Hepatocyte (in vitro differentiated cells): ENCODE results near the gene AOX1. TPM values are rescaled to one million over a fixed set of nuclear protein-coding genes. Genes with fewer than 3 reads are reported as not detected.

Experiments
- DNase-seq: peaks from one replicate; pipeline ENCODE4 v3.0.0-alpha.2; 2016; ENCODE audit warnings: low spot score
- H2AFZ ChIP-seq: fragments of 200-600 bp; sonication (generic); 2 replicates; pipeline ENCODE4 v1.6.0; 2016; ENCODE audit warnings: antibody characterized with exemption, mild to moderate bottlenecking
- H3K27ac ChIP-seq: fragments of 200-600 bp; sonication (generic); 2 replicates; pipeline ENCODE4 v1.5.1; 2016; ENCODE audit warnings: mild to moderate bottlenecking
- H3K27me3 ChIP-seq: fragments of 200-600 bp; sonication (generic); 2 replicates; pipeline ENCODE4 v1.6.1; 2016
- H3K36me3 ChIP-seq: fragments of 200-600 bp; sonication (generic); replicated peaks from 2 replicates; pipeline ENCODE4 v1.5.1; 2016; ENCODE audit warnings: low read depth; ENCODE audit not compliant: insufficient read depth
- H3K4me1 ChIP-seq: fragments of 200-600 bp; sonication (generic); 2 replicates; pipeline ENCODE4 v1.5.1; 2016; ENCODE audit warnings: mild to moderate bottlenecking, moderate library complexity; ENCODE audit not compliant: insufficient read depth
- H3K4me2 ChIP-seq: fragments of 200-600 bp; sonication (generic); 2 replicates; pipeline ENCODE4 v1.6.0; 2016
- H3K4me3 ChIP-seq: fragments of 200-600 bp; sonication (generic); 2 replicates; pipeline ENCODE4 v1.5.1; 2016; ENCODE audit warnings: mild to moderate bottlenecking
- H3K79me2 ChIP-seq: fragments of 200-600 bp; sonication (generic); 2 replicates; pipeline ENCODE4 v1.6.0; 2017; ENCODE audit warnings: mild to moderate bottlenecking
- H3K9me2 ChIP-seq: fragments of 200-600 bp; sonication (generic); replicated peaks from 2 replicates; pipeline ENCODE4 v1.6.0; 2017; ENCODE audit warnings: mild to moderate bottlenecking; ENCODE audit not compliant: insufficient read depth
- H3K9me3 ChIP-seq: fragments of 200-600 bp; sonication (generic); 2 replicates; pipeline ENCODE4 v1.5.1; 2016; ENCODE audit warnings: low read depth, mild to moderate bottlenecking
- H4K20me1 ChIP-seq: fragments of 200-600 bp; sonication (generic); 2 replicates; pipeline ENCODE4 v1.6.0; 2016; ENCODE audit warnings: mild to moderate bottlenecking; ENCODE audit not compliant: insufficient read depth, poor library complexity, severe bottlenecking
- EZH2 ChIP-seq: fragments of 200-600 bp; sonication (generic); IDR thresholded peaks from 2 replicates; pipeline ENCODE4 v1.6.1; 2016; ENCODE audit warnings: antibody characterized with exemption, mild to moderate bottlenecking, borderline replicate concordance
- EZH2phosphoT487 ChIP-seq: fragments of 200-600 bp; sonication (generic); IDR thresholded peaks from one replicate; pipeline ENCODE4 v1.6.1; 2018; ENCODE audit warnings: antibody characterized with exemption, mild to moderate bottlenecking, low read depth, moderate library complexity; ENCODE audit not compliant: unreplicated experiment, severe bottlenecking
- WGBS: methylation state at CpG from one replicate; pipeline ENCODE4 v1.1.6; 2016; ENCODE audit warnings: low lambda C conversion rate; ENCODE audit errors: missing lambda C conversion rate; 5-methylcytosine and 5-hydroxymethylcytosine counted together
- polyA plus RNA-seq: library from polyadenylated mRNA; unstranded; fragments of >200 nt; fragmentation: Nextera tagmentation; extraction: Ambion mirVana; gene quantifications from 2 replicates; pipeline ENCODE4 v1.2.1, GENCODE V29; 2016
- total RNA-seq: library from RNA; depleted of rRNA; stranded (reverse); fragments of >200 nt; gene quantifications from 2 replicates; pipeline ENCODE4 v1.2.3, GENCODE V29; 2014
- TF ChIP-seq, protein P1 (sequence below): fragments of 200-600 bp; sonication (generic); IDR thresholded peaks from 2 replicates; pipeline ENCODE4 v1.5.1; 2016; ENCODE audit warnings: antibody characterized with exemption, mild to moderate bottlenecking; ENCODE audit not compliant: poor library complexity

AOX1 gene
- total and polyA plus RNA-seq, 2 experiments from 2014 or later, result 4.7 to 7.4 TPM

DNA sequence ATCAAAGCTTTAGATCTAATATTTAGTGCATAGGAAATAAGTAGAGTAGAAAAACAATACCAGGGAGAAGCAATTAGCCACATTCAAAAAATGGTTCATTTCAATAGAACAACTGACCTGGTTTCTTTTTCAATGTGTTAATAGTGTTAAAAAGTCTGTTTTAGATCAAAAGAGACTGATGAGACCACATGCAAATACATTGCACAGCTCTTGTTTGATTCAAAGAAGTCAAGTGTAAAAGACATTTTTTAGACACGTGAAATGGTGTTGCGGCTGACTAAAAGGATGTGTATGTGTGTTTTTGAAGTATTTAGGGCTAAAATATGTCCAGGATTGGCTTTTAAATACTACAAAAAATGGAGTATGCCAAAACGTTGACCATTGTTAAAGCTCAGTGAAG is 1.2 kb upstream of the AOX1 start:
- no peak overlapping the region for H3K4me2 ChIP-seq
- WGBS, result 62% methylated on average over 3 of the region's 3 CpGs
- no peaks in the 10 kb centered on the region for H3K4me1 ChIP-seq
- DNase-seq, result no peak
- H3K4me3 ChIP-seq, result no peak overlapping the region
- no peaks in the 10 kb centered on the region for H4K20me1 ChIP-seq
- TF ChIP-seq EZH2phosphoT487 (no peak), EZH2 (no peak)
- TF ChIP-seq, protein P1, sequence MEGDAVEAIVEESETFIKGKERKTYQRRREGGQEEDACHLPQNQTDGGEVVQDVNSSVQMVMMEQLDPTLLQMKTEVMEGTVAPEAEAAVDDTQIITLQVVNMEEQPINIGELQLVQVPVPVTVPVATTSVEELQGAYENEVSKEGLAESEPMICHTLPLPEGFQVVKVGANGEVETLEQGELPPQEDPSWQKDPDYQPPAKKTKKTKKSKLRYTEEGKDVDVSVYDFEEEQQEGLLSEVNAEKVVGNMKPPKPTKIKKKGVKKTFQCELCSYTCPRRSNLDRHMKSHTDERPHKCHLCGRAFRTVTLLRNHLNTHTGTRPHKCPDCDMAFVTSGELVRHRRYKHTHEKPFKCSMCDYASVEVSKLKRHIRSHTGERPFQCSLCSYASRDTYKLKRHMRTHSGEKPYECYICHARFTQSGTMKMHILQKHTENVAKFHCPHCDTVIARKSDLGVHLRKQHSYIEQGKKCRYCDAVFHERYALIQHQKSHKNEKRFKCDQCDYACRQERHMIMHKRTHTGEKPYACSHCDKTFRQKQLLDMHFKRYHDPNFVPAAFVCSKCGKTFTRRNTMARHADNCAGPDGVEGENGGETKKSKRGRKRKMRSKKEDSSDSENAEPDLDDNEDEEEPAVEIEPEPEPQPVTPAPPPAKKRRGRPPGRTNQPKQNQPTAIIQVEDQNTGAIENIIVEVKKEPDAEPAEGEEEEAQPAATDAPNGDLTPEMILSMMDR, result no peak
- H3K36me3 ChIP-seq, result no peaks in the 10 kb centered on the region
- no peaks in the 10 kb centered on the region for H3K9me3 ChIP-seq
- no peak overlapping the region for H2AFZ ChIP-seq
- no peak overlapping the region for H3K27ac ChIP-seq
- no peaks in the 10 kb centered on the region for H3K27me3 ChIP-seq
- H3K79me2 ChIP-seq, result no peaks in the 10 kb centered on the region
- no peaks in the 10 kb centered on the region for H3K9me2 ChIP-seq

DNA sequence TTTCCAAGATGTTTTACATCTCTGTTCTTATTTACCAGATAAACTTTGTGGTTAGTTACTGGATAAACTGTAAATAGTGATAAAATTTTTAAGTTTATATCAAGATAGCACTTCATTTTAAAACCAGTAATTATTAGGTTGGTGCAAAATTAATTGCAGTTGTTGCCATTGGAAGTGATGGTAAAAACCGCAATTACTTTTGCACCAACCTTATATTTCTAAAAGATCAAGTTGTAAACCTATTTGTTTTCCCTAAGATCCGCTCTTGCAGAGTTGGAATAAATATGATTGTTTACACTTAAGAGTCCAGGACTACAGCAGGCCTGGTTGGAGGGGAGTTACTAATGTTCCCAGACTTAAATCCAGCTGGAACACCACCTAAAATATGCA is 479 bp upstream of the AOX1 start:
- TF ChIP-seq EZH2, result no peak
- TF ChIP-seq, protein P1, result no peak
- no peak for TF ChIP-seq EZH2phosphoT487
- Histone ChIP-seq H2AFZ (peak overlapping the region; percentile 74), H3K27me3 (no peaks in the 10 kb centered on the region), H3K79me2 (no peaks in the 10 kb centered on the region), H3K4me1 (no peaks in the 10 kb centered on the region), H3K9me3 (no peaks in the 10 kb centered on the region), H4K20me1 (no peaks in the 10 kb centered on the region), H3K9me2 (no peaks in the 10 kb centered on the region), H3K27ac (no peak overlapping the region), H3K4me2 (peak overlapping the region; percentile 94), H3K36me3 (no peaks in the 10 kb centered on the region), H3K4me3 (peak overlapping the region; percentile 48)
- no peak for DNase-seq
- WGBS, result 24% methylated on average over 2 of the region's 2 CpGs

DNA sequence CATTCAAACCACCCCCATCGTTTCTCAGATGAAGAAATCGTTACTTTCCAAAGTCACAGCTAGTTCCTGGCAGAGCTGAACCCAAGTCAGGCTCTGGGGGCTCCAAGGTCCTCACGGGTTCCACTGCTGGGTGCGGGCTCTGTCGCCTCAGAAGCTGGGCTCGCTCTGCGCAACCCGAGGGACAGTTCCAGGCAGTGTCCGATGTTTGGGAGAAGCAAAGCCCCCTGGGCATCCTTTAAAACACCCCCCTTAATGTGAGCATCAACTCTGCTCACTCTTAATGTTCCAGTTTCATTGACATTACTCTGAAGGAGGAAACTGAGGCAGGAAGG is 796 bp downstream of the AOX1 start:
- peak overlapping the region; percentile 74 for H2AFZ ChIP-seq
- no peaks in the 10 kb centered on the region for H3K36me3 ChIP-seq
- DNase-seq, result no peak
- H3K4me1 ChIP-seq, result no peaks in the 10 kb centered on the region
- H3K9me3 ChIP-seq, result no peaks in the 10 kb centered on the region
- peak overlapping the region; percentile 28 for H3K27ac ChIP-seq
- TF ChIP-seq, protein P1, result no peak
- no peak for TF ChIP-seq EZH2phosphoT487
- no peak for TF ChIP-seq EZH2
- no peak overlapping the region for H3K4me3 ChIP-seq
- WGBS, result 53% methylated on average over 9 of the region's 9 CpGs
- H3K4me2 ChIP-seq, result peak overlapping the region; percentile 94
- H4K20me1 ChIP-seq, result no peaks in the 10 kb centered on the region
- H3K27me3 ChIP-seq, result no peaks in the 10 kb centered on the region
- no peaks in the 10 kb centered on the region for H3K9me2 ChIP-seq
- H3K79me2 ChIP-seq, result no peaks in the 10 kb centered on the region

DNA sequence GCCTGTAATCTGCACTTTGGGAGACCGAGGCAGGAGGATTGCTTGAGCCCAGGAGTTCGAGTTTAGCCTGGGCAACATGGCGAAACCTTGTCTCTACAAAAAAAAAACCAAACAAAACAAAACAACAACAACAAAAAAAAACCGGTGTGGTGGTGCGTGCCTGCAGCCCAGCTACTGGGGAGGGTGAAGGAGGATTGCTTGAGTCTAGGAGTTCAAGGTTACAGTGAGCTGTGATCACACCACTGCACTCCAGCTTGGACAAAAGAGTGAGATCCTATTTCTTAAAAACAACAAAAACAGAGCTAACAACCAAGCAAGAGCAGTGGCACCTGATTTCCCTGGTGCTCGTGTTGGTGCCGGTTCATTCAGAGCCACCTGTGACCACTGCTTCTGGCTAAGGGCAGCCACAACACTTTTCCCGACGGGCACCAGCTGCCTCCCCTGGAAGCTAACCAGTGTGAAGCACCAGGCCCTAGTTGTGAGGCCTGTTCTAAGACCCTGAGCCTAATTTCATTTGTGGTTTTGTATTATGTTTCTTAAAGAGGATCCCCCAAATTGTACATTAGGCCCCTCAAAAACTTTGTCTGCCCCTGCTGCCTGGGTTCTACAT is 1.3 kb downstream of the AOX1 start:
- no peak overlapping the region for H3K4me3 ChIP-seq
- H3K9me2 ChIP-seq, result no peaks in the 10 kb centered on the region
- no peak overlapping the region for H3K27ac ChIP-seq
- H3K4me2 ChIP-seq, result no peak overlapping the region
- H4K20me1 ChIP-seq, result no peaks in the 10 kb centered on the region
- H3K9me3 ChIP-seq, result no peaks in the 10 kb centered on the region
- 91% methylated on average over 9 of the region's 9 CpGs for WGBS
- H3K36me3 ChIP-seq, result no peaks in the 10 kb centered on the region
- H3K4me1 ChIP-seq, result no peaks in the 10 kb centered on the region
- no peaks in the 10 kb centered on the region for H3K27me3 ChIP-seq
- DNase-seq, result no peak
- no peaks in the 10 kb centered on the region for H3K79me2 ChIP-seq
- TF ChIP-seq EZH2phosphoT487 (no peak), EZH2 (no peak)
- TF ChIP-seq, protein P1, result no peak
- no peak overlapping the region for H2AFZ ChIP-seq
